ENCODE measurements around the gene RGS7BP.

The RGS7BP gene

GRCh38 chr5:64653766-64654560, 148.1 kb downstream of the RGS7BP start:
- TF ChIP-seq ZBTB7A (IDR thresholded peaks at IDR 0.05; ENCODE audit: low read depth) (no peak), FOXM1 (IDR thresholded peaks at IDR 0.05; ENCODE audit: borderline replicate concordance, low read depth) (no peak), USF1 (IDR thresholded peaks at IDR 0.05) (no peak), REST (IDR thresholded peaks at IDR 0.05; ENCODE audit: low read depth) (no peak), MAX (IDR thresholded peaks at IDR 0.05) (no peak), EGR1 (IDR thresholded peaks at IDR 0.05) (no peak), TEAD4 (IDR thresholded peaks at IDR 0.05) (no peak), TCF12 (IDR thresholded peaks at IDR 0.05; ENCODE audit: low read depth) (no peak)

- TF ChIP-seq CEBPB (IDR thresholded peaks at IDR 0.05) (no peak), YY1 (IDR thresholded peaks at IDR 0.05; ENCODE audit: low read depth) (no peak), REST (IDR thresholded peaks at IDR 0.05; ENCODE audit: low read depth) (no peak), ZBTB7A (IDR thresholded peaks at IDR 0.05; ENCODE audit: low read depth) (no peak)
These were observed 148.7 kb downstream of the RGS7BP start for GRCh38 chr5:64654561-64654938.

GRCh38 chr5:64655596-64655995, 149.8 kb downstream of the RGS7BP start:
- TF ChIP-seq EGR1 (IDR thresholded peaks at IDR 0.05) (no peak), TAF1 (IDR thresholded peaks at IDR 0.05; ENCODE audit: low read depth) (no peak), REST (IDR thresholded peaks at IDR 0.05; ENCODE audit: low read depth) (no peak), USF1 (IDR thresholded peaks at IDR 0.05) (no peak), TEAD4 (IDR thresholded peaks at IDR 0.05) (no peak), EP300 (IDR thresholded peaks at IDR 0.05; ENCODE audit: borderline replicate concordance) (no peak), YY1 (IDR thresholded peaks at IDR 0.05; ENCODE audit: low read depth) (no peak), TCF12 (IDR thresholded peaks at IDR 0.05; ENCODE audit: low read depth) (no peak), CREB1 (IDR thresholded peaks at IDR 0.05; ENCODE audit: low read depth) (no peak), ZBTB7A (IDR thresholded peaks at IDR 0.05; ENCODE audit: low read depth) (no peak), RAD21 (IDR thresholded peaks at IDR 0.05; ENCODE audit: low read depth) (no peak), MAX (IDR thresholded peaks at IDR 0.05) (no peak), CEBPB (IDR thresholded peaks at IDR 0.05) (no peak), NFIC (IDR thresholded peaks at IDR 0.05) (no peak), FOXM1 (IDR thresholded peaks at IDR 0.05; ENCODE audit: borderline replicate concordance, low read depth) (no peak)

GRCh38 chr5:64659289-64659688, 153.5 kb downstream of the RGS7BP start:
- TF ChIP-seq TCF12 (IDR thresholded peaks at IDR 0.05; ENCODE audit: low read depth) (no peak), YY1 (IDR thresholded peaks at IDR 0.05; ENCODE audit: low read depth) (no peak)

Data from Ishikawa (cell line).